Activated CD4-positive, alpha-beta T cell treated with anti-CD3 and anti-CD28 coated beads, Interleukin-2, Interleukin-6, amounts not matched to agents 100 ng/mL and 50 ng/mL, durations not matched to agents 16 hours and 8 hours (primary cell): ENCODE measurements around the gene CTTNBP2.

Experiments
- DNase-seq: peaks from one replicate; pipeline ENCODE4 v3.0.0-alpha.2; 2020

Gene CTTNBP2

DNA sequence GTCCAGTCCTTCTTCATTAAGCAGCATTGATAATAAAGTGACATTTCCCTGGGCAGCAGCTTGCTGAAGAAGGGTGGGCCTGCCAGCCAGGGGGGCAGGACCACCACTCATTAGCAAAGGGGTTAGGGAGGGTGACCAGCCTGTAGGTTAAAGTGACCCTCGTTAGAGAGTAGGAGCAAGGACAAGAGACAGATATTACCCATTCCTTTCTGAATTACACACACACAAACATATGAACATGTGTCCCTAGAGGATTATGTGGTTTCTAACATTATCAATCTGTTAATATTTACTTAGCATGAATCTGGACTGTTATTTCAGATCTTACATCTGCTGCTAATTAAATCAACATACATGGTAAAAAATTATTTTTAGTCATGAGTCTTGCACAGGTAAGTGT is 88.9 kb downstream of the CTTNBP2 start:
- DNase-seq = no peak

DNA sequence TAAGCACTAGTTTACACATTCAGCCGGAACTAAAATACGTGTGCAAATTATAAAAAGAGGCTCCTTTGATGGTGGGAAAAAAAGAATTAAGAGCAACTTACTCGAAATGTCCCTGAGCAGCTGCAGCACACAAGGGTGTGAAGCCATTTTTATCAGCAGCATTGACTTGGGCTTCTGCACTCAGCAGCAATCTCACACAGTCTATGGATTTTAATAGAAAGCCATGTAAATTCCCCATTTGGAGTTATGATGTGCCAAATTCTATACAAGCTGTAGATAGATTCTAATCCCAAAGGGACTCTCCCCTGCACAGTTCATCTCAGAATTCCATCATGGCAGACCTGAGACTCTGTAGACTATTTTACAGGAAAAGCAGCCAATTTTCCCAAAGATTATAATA is 90.5 kb downstream of the CTTNBP2 start:
- no peak for DNase-seq

- no peak for DNase-seq
Observed at GRCh38 chr7:117781707-117782106, 91.5 kb downstream of the CTTNBP2 start.

GRCh38 chr7:117780832-117781231 is 92.4 kb downstream of the CTTNBP2 start:
- no peak for DNase-seq

GRCh38 chr7:117777335-117778142 is 95.7 kb downstream of the CTTNBP2 start:
- no peak for DNase-seq

DNA sequence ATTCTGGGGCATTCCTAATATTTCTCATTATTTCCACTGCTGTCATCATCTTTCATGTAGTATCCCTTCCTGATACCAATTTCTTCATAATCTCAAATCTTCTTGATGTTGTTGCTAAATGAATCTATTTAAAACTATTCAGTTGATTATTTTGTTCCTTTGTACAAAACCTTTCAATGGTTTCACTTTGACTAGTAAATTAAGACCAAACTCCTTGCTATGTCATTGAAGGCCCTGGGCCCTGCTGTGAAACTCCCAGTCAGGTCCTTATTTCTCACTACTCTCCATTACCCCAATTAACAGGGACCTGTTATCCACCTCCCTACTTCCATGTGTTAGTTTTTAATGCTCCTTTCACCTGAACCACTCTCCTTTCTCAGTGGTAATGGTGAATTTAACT is 97.0 kb downstream of the CTTNBP2 start:
- DNase-seq = no peak

DNA sequence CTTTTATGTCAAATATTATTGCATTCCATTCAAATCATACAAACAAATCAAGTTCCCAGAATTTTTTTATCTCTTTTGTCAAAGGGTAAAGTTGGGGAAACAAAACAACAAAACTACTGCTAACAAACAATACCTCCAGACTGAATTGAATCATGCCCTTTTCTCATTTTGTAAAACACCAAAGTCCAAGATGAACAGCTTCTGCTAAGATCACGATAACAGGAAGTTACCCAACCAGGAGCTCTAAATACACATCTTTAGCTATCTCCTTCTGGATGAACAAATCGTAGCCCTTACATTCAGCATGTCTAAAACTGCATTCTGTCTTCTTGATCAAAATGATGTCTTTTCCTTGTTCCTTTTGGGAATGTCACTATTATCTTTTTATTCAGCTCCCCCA is 97.4 kb downstream of the CTTNBP2 start:
- no peak for DNase-seq

GRCh38 chr7:117774943-117775342 is 98.3 kb downstream of the CTTNBP2 start:
- no peak for DNase-seq

- no peak for DNase-seq
Observed at GRCh38 chr7:117772421-117772820, 100.8 kb downstream of the CTTNBP2 start.

DNA sequence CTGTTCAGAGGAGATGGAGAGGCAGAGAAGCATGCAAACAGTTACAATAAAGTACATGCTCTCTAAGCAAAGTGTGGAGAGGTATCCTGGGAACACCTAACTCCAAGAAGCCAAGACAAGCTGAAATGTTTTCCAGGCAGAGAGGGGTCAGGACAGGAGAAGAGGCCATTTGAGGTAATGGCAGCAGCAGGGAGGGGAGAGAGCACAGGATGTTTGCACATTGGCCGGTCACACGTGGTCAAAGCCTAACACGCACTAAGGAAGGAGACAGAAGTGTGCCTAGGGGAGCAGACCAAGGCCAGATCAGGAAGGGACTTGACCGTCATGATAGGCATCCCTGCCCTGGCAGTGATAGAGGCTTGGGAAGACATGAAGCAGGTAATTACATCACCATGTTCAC is 101.5 kb downstream of the CTTNBP2 start:
- no peak for DNase-seq

- no peak for DNase-seq
Observed at GRCh38 chr7:117769085-117769484, 104.2 kb downstream of the CTTNBP2 start.

DNA sequence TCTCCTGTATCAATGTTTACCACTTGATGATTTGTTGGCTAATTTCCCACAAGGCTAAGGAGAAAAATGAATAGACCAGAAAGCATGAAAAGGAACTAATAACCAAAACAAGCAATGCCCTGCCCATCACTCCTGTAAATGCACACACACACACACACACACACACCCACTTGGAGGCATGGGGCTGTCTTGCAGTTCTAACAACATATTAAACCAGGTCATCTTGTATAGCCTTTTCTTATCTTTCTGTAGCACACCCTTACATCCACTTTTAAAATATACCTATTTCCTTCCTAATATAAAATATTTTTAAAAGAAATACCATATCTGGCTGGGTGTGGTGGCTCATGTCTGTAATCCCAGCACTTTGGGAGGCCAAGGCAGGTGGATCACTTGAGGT is 105.3 kb downstream of the CTTNBP2 start:
- no peak for DNase-seq

GRCh38 chr7:117766913-117767312 is 106.3 kb downstream of the CTTNBP2 start:
- no peak for DNase-seq

- no peak for DNase-seq
Observed at GRCh38 chr7:117764031-117764430, 109.2 kb downstream of the CTTNBP2 start.

DNA sequence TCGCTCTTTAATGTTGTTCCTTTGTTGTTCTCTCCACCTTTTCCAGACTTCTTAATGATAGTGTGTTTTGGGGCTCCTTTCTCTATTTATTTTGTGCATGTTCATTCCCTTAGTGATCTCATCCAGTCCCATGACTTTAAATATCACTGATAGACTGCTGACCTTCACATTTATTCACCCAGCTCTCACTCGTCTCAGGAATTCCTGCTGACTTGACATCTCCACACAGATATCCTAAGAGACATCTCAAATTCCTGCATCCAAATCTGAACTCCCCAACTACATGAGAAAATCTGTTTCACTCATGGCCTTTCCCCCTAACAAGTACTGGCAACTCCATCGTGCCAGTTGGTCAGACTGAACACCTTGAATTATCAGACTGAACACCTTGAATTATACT is 111.2 kb downstream of the CTTNBP2 start:
- DNase-seq = no peak

DNA sequence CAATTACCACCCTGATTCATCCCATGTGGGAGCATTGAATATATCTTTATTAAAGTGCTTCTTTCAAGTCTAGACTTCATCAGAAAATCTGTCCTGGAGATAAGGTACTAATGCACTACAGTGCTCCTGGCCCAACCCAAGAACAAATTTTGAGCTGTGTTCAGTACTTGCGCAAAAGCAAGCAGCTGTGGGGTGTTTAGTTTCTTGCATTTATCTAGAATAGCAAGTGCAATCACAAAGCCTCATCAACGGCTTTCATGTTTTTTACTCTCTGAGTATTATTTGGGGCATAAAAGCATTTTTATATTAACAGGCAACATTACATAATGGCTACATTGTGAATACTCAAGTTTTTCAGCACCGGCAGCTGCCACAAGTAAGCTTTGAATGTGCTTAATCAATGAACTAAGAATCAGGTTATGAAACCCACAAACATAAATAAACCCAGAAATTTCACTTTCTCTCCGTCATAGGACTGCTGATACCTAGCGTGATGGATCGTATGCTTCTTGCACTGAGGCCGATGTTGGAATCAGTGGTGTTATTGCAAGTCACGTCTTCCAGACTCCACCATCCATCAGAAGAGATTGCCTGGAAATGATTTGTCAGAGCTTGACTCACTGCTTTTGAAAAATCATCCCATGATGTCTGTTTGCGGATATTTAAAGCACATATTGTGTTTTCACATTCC is 113.1 kb downstream of the CTTNBP2 start:
- no peak for DNase-seq

DNA sequence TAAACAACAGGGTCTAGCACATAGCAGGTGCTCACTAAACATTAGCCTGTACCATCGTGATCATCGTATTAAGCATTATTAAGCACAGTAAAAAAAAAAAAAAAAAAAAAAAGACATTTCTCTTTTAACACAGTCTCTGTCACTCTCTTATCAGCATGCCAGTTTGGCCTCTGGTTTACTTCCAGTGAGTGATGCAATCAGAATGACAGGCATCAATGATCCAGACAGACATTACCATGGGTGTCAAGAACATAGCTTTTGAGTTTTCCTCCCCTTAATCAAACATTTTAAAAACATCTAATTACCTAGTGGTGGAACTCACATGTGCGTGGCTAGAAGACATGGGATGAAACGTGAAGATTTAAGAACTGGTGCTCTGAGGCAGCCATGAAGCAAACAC is 115.8 kb downstream of the CTTNBP2 start:
- no peak for DNase-seq

DNA sequence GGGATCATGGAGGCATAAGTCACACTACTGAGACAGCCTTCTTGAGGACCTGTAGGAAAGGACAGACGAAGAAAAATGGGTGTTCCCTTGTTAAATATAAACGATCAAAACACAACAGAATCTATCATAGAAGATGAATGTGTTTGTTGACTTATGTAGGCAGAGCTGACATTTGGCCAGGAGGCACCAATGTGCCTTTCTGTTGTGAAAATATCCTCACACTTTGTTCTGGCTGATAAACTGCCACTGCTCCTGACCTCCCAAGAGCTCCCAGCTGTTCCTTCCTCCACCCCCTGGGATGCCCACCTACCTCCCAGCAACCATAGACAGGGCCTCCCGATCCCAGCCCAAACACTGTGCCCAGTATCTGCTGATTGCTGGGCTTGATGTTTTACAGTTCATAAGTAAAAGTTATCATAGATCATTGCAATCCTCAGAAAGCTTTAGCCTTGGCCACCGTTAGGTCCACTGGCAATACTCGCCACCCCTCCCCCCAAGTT is 116.6 kb downstream of the CTTNBP2 start:
- DNase-seq = no peak

DNA sequence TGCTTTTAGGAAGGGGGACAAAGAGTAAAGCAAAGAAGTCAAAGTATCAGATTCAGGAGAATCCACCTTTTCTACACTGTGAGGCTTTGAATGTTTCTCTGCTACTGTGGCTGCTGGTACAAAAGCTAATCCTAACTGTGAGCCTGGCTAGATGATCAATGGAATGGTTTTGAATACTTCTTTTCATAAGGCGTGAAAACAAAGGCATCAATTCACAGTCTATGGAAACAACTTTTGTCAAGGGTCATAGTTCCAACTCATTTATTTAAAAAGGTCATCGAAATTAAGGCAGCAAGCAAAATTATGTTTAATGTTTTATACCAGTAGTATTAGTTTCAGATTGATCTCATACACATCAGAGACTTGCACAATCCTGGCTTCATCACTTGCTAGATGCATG is 118.1 kb downstream of the CTTNBP2 start:
- DNase-seq = no peak

DNA sequence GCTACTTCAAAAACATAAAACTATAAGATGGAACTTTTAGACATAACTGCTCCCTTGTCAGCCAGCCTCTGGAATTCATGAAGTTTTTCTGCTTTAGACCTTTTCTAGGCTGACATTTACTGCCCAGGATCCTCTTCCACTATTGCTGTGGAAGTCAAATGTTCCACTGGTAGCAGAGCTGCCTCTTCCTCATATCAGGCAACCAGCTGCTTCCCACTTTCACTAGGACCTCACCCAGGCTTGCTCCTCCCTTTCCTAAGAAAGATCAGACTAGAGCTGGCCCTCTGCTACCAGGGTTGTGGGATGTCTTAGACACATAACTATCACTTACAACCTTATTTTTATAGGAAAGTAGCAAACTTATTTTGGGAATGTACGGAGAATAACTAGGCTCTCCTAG is 121.5 kb downstream of the CTTNBP2 start:
- DNase-seq = no peak

GRCh38 chr7:117750612-117751563 is 122.4 kb downstream of the CTTNBP2 start:
- no peak for DNase-seq

- DNase-seq = no peak
Observed at GRCh38 chr7:117741962-117742361, 131.3 kb downstream of the CTTNBP2 start.

- DNase-seq = no peak
Observed at GRCh38 chr7:117739085-117739484, 134.2 kb downstream of the CTTNBP2 start.
